ENCODE measurements around the gene PHC3.

PHC3 gene

DNA sequence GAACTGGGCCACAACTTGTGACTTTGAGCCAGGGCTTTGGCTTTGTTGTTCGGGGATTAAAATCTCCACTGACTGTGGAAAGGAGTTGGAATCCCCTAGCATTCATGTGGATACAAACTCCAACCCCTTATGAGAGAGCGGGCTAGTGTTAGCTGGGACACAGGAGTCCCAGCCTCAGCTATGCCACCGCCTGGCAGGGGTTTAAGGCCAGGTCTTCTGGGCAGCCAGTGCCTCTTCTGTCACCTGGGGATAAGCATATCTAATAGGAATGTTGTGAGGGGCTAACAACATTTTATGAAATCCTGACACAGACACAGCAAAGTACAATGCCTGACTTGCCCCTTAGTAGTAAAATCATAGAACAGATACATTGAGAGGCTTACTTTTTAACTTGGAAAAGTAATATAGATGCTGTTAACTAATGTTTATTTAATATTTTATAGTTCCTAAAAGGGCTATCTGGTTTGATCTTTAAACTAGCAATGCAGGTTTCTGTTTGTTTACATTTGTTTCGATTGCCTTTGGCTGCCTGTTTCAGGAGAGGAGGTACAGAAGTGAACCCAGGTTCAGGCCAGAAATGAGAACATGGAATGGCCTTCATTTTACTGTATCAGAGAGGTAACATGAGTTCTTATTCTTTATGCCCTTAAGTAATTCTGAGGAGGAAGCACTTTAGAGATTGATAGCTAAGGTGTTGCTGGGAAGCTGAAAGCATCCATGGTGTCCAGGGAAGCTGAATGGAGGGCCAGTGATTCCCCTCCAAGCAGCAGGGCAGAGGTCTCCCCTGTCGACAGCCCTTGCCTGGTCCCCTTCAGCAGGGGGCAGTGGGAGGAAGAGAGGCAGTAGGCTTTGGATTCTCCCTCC, 135.0 kb downstream of the PHC3 start:
- ATAC-seq = no peak
- TF ChIP-seq RARB (CRISPR knock-in tag; IDR thresholded peaks at IDR 0.05) = no peak
- TF ChIP-seq, protein P1, sequence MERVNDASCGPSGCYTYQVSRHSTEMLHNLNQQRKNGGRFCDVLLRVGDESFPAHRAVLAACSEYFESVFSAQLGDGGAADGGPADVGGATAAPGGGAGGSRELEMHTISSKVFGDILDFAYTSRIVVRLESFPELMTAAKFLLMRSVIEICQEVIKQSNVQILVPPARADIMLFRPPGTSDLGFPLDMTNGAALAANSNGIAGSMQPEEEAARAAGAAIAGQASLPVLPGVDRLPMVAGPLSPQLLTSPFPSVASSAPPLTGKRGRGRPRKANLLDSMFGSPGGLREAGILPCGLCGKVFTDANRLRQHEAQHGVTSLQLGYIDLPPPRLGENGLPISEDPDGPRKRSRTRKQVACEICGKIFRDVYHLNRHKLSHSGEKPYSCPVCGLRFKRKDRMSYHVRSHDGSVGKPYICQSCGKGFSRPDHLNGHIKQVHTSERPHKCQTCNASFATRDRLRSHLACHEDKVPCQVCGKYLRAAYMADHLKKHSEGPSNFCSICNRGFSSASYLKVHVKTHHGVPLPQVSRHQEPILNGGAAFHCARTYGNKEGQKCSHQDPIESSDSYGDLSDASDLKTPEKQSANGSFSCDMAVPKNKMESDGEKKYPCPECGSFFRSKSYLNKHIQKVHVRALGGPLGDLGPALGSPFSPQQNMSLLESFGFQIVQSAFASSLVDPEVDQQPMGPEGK (CRISPR knock-in tag; IDR thresholded peaks at IDR 0.05; ENCODE audit: borderline replicate concordance) = no peak
- TF ChIP-seq SNAI2 (CRISPR knock-in tag; IDR thresholded peaks at IDR 0.05) = no peak
- TF ChIP-seq ZNF70 (CRISPR knock-in tag; IDR thresholded peaks at IDR 0.05) = no peak
- no peak for TF ChIP-seq ISL1 (CRISPR knock-in tag; IDR thresholded peaks at IDR 0.05)
- no peak for TF ChIP-seq OSR1 (CRISPR knock-in tag; IDR thresholded peaks at IDR 0.05)
- TF ChIP-seq PPARA (CRISPR knock-in tag; IDR thresholded peaks at IDR 0.05; ENCODE audit: borderline replicate concordance) = no peak
- no peak for TF ChIP-seq ZNF565 (CRISPR knock-in tag; conservative IDR thresholded peaks at IDR 0.05; ENCODE audit: low read depth)
- TF ChIP-seq CSDC2 (CRISPR knock-in tag; IDR thresholded peaks at IDR 0.05) = no peak
- no peak for TF ChIP-seq ZFP3 (CRISPR knock-in tag; IDR thresholded peaks at IDR 0.05)
- no peak for TF ChIP-seq GLIS3 (CRISPR knock-in tag; IDR thresholded peaks at IDR 0.05)
- TF ChIP-seq TOX (CRISPR knock-in tag; IDR thresholded peaks at IDR 0.05; ENCODE audit: borderline replicate concordance) = no peak
- TF ChIP-seq, protein P2, sequence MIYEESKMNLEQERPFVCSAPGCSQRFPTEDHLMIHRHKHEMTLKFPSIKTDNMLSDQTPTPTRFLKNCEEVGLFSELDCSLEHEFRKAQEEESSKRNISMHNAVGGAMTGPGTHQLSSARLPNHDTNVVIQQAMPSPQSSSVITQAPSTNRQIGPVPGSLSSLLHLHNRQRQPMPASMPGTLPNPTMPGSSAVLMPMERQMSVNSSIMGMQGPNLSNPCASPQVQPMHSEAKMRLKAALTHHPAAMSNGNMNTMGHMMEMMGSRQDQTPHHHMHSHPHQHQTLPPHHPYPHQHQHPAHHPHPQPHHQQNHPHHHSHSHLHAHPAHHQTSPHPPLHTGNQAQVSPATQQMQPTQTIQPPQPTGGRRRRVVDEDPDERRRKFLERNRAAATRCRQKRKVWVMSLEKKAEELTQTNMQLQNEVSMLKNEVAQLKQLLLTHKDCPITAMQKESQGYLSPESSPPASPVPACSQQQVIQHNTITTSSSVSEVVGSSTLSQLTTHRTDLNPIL (CRISPR knock-in tag; IDR thresholded peaks at IDR 0.05; ENCODE audit: low read depth) = no peak
- TF ChIP-seq, protein P3, sequence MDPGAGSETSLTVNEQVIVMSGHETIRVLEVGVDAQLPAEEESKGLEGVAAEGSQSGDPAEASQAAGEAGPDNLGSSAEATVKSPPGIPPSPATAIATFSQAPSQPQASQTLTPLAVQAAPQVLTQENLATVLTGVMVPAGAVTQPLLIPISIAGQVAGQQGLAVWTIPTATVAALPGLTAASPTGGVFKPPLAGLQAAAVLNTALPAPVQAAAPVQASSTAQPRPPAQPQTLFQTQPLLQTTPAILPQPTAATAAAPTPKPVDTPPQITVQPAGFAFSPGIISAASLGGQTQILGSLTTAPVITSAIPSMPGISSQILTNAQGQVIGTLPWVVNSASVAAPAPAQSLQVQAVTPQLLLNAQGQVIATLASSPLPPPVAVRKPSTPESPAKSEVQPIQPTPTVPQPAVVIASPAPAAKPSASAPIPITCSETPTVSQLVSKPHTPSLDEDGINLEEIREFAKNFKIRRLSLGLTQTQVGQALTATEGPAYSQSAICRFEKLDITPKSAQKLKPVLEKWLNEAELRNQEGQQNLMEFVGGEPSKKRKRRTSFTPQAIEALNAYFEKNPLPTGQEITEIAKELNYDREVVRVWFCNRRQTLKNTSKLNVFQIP (CRISPR knock-in tag; IDR thresholded peaks at IDR 0.05; ENCODE audit: borderline replicate concordance, low read depth) = no peak
- TF ChIP-seq, protein P4, sequence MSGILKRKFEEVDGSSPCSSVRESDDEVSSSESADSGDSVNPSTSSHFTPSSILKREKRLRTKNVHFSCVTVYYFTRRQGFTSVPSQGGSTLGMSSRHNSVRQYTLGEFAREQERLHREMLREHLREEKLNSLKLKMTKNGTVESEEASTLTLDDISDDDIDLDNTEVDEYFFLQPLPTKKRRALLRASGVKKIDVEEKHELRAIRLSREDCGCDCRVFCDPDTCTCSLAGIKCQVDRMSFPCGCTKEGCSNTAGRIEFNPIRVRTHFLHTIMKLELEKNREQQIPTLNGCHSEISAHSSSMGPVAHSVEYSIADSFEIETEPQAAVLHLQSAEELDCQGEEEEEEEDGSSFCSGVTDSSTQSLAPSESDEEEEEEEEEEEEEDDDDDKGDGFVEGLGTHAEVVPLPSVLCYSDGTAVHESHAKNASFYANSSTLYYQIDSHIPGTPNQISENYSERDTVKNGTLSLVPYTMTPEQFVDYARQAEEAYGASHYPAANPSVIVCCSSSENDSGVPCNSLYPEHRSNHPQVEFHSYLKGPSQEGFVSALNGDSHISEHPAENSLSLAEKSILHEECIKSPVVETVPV (CRISPR knock-in tag; IDR thresholded peaks at IDR 0.05) = no peak
- TF ChIP-seq, protein P5, sequence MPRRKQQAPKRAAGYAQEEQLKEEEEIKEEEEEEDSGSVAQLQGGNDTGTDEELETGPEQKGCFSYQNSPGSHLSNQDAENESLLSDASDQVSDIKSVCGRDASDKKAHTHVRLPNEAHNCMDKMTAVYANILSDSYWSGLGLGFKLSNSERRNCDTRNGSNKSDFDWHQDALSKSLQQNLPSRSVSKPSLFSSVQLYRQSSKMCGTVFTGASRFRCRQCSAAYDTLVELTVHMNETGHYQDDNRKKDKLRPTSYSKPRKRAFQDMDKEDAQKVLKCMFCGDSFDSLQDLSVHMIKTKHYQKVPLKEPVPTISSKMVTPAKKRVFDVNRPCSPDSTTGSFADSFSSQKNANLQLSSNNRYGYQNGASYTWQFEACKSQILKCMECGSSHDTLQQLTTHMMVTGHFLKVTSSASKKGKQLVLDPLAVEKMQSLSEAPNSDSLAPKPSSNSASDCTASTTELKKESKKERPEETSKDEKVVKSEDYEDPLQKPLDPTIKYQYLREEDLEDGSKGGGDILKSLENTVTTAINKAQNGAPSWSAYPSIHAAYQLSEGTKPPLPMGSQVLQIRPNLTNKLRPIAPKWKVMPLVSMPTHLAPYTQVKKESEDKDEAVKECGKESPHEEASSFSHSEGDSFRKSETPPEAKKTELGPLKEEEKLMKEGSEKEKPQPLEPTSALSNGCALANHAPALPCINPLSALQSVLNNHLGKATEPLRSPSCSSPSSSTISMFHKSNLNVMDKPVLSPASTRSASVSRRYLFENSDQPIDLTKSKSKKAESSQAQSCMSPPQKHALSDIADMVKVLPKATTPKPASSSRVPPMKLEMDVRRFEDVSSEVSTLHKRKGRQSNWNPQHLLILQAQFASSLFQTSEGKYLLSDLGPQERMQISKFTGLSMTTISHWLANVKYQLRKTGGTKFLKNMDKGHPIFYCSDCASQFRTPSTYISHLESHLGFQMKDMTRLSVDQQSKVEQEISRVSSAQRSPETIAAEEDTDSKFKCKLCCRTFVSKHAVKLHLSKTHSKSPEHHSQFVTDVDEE (CRISPR knock-in tag; IDR thresholded peaks at IDR 0.05) = no peak
- no peak for TF ChIP-seq ESRRG (CRISPR knock-in tag; IDR thresholded peaks at IDR 0.05)
- no peak for TF ChIP-seq BACH2 (CRISPR knock-in tag; IDR thresholded peaks at IDR 0.05; ENCODE audit: borderline replicate concordance)
- TF ChIP-seq ZNF8 (CRISPR knock-in tag; IDR thresholded peaks at IDR 0.05) = no peak
- TF ChIP-seq ZFP30 (CRISPR knock-in tag; IDR thresholded peaks at IDR 0.05) = no peak

DNA sequence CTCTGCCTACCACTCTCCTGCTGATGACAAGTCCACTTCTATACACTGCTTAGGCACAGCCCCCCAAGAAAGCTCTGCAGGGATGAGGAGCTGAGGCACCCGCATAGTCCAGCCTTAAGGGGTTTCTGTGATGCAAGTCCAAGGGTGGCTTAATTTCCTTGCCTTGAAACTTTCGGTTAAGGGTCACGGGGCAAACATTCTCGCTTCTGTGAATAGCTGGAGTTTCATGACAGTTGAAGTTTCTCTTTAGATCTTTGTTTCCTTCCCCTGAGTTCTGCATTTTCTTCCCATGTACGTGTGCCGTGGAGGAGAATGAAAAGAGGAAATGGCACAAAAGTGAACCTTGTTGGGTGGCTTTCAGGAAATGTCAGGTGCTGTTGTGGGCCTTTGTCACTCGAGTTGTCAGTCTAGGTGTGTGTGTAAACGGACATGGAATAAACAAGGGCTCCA, 136.7 kb downstream of the PHC3 start:
- TF ChIP-seq GLIS3 (CRISPR knock-in tag; IDR thresholded peaks at IDR 0.05) (no peak), PPARA (CRISPR knock-in tag; IDR thresholded peaks at IDR 0.05; ENCODE audit: borderline replicate concordance) (no peak)
- TF ChIP-seq, protein P2 (CRISPR knock-in tag; IDR thresholded peaks at IDR 0.05; ENCODE audit: low read depth) = no peak
- no peak for ATAC-seq

Measured in SK-N-SH treated with all-trans-retinoic acid at 6 μM for 48 hours (cell line).